Spleen (tissue), 11 donors: ENCODE results near the gene RCSD1. TPM values are rescaled to one million over a fixed set of nuclear protein-coding genes. Genes with fewer than 3 reads are reported as not detected.
A peak's percentile ranks its signal among the peaks of the same experiment; 100 is the strongest.

ENCODE experiments used
- DNase-seq: peaks from one replicate; pipeline ENCODE4 v3.0.0-alpha.2; 2020
- H3K27ac ChIP-seq, 8 donors: fragments of 200-600 bp; sonication (generic) in 7 of 8; 1 replicate in 4 of 8; 2 replicates in 4 of 8; pipeline versions ENCODE4 v1.5.0 to v1.8.0; 2016 to 2021; ENCODE audit warnings: inconsistent platforms in 4 of 8, mild to moderate bottlenecking in 4 of 8, moderate library complexity in 1 of 8
- H3K27me3 ChIP-seq, 7 donors: fragments of 200-600 bp; sonication (generic) in 6 of 7; replicated peaks in 1 of 7; 1 replicate in 4 of 7; 2 replicates in 3 of 7; pipeline versions ENCODE4 v1.5.0 to v1.8.0; 2016 to 2021; ENCODE audit warnings: inconsistent platforms in 3 of 7, mild to moderate bottlenecking in 1 of 7
- H3K36me3 ChIP-seq, 6 donors: fragments of 200-600 bp; sonication (generic) in 5 of 6; 1 replicate in 4 of 6; 2 replicates in 2 of 6; pipeline versions ENCODE4 v1.5.0 to v1.8.0; 2016 to 2021; ENCODE audit warnings: inconsistent platforms in 2 of 6
- H3K4me1 ChIP-seq, 6 donors: fragments of 200-600 bp; sonication (generic) in 5 of 6; 1 replicate in 3 of 6; 2 replicates in 3 of 6; pipeline versions ENCODE4 v1.5.0 to v1.8.0; 2016 to 2021; ENCODE audit warnings: inconsistent platforms in 3 of 6
- H3K4me3 ChIP-seq, 8 donors: fragments of 200-600 bp; sonication (generic) in 7 of 8; 1 replicate in 4 of 8; 2 replicates in 4 of 8; pipeline versions ENCODE4 v1.5.0 to v1.8.0; 2016 to 2021; ENCODE audit warnings: inconsistent platforms in 4 of 8, mild to moderate bottlenecking in 4 of 8, moderate library complexity in 2 of 8
- H3K9me3 ChIP-seq, 8 donors: fragments of 200-600 bp; sonication (generic) in 7 of 8; 1 replicate in 4 of 8; 2 replicates in 4 of 8; pipeline versions ENCODE4 v1.5.0 to v1.8.0; 2016 to 2021; ENCODE audit warnings: inconsistent platforms in 4 of 8
- CTCF ChIP-seq, 11 experiments: fragments of 200-600 bp in 7 of 11; fragments of 450-650 bp in 4 of 11; sonication (generic) in 4 of 11; IDR thresholded peaks in 8 of 11; conservative IDR thresholded peaks in 3 of 11; 1 replicate in 7 of 11; 2 replicates in 4 of 11; pipeline versions ENCODE4 v1.4.0 to v1.8.0; 2016 to 2021; ENCODE audit warnings: antibody characterized with exemption in 11 of 11, inconsistent platforms in 4 of 11, mild to moderate bottlenecking in 1 of 11
- POLR2A ChIP-seq, 3 donors: fragments of 450-650 bp; IDR thresholded peaks; one replicate each; pipeline ENCODE4 v1.5.1; 2017; ENCODE audit warnings: antibody characterized with exemption in 3 of 3, mild to moderate bottlenecking in 1 of 3
- POLR2AphosphoS5 ChIP-seq, 3 donors: sonication (generic); formaldehyde crosslinking; IDR thresholded peaks; one replicate each; pipeline ENCODE4 v1.5.1; 2017; ENCODE audit warnings: antibody characterized with exemption in 3 of 3
- WGBS, 5 donors: extraction: QIAGEN DNeasy Blood & Tissue Kit in 3 of 5; methylation state at CpG; one replicate each; pipeline versions ENCODE4 v1.1.5 to v1.1.7; 2013 to 2018; 5-methylcytosine and 5-hydroxymethylcytosine counted together
- intact Hi-C: fragments of 100-400 bp; cut with DNase I; formaldehyde crosslinking; loops from one replicate; pipeline ENCODE4 v1.15.0; 2023; ENCODE audit warnings: low total_unique reads
- polyA plus RNA-seq, 3 donors: library from polyadenylated mRNA; stranded (reverse); fragments of 200-250 nt; gene quantifications; one replicate each; pipeline ENCODE4 v1.2.1, GENCODE V29; 2013
- total RNA-seq, 7 donors: library from RNA; depleted of rRNA in 3 of 7; stranded (reverse); fragments of >200 nt in 3 of 7; fragmentation: NEBNext Ultra II Directional in 4 of 7; extraction: Animal tissue kit (Norgen Biotek cat#: 25700) in 4 of 7; gene quantifications; one replicate each; pipeline versions ENCODE4 v1.1.0 to v1.2.1, GENCODE V29; 2016 to 2021
- donor health status: healthy with polysubstance abuse.
- donor health status: DM: no; HTN: no; CAD: no; lungs with moderate emphysema.
- donor health status: DM: no; HTN: no; CAD: no.
- donor health status: Bipolar disorder and iron deficiency.
- donor health status: healthy.
- donor health status: DM: no; HTN: no; CAD: no.
- donor health status: DM: yes; HTN: yes; CAD: no.

The RCSD1 gene
- total and polyA plus RNA-seq, 10 donors: 58.9 to 144 (median 107) TPM

DNA sequence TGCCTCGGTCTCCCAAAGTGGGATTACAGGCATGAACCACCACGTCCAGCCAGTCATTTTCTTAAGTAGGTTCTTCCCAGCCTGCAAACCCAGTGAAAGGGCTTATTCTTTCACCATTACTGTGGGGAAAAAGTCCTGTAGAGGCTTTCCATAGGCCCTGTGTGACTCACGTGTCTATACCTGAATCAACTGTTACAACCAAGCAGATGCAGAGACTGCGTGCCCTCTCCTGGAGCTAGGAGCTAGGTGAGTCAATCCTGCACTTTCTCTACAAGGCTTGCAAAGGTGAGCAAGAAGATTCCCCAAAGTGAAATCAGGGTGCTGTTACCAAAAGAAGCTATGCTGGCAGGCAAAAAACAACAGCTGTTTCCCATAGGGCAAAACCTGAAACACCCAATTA is 77.9 kb downstream of the RCSD1 start:
- intact Hi-C loops: no loop called here
- no peaks in the 10 kb centered on the region for H3K27me3 ChIP-seq
- H3K27ac ChIP-seq: no peak overlapping the region
- no peaks in the 10 kb centered on the region for H3K9me3 ChIP-seq
- TF ChIP-seq POLR2AphosphoS5 (IDR thresholded peaks at IDR 0.05) (peak in 1 of 3 donors; percentile 46), CTCF (IDR thresholded peaks at IDR 0.05 in 8 of 11, conservative IDR thresholded peaks at IDR 0.05 in 3 of 11) (no peak)
- WGBS, 5 donors: 84 to 95% (median 86%) methylated on average over 4 of the region's 4 CpGs
- no peak overlapping the region for H3K4me3 ChIP-seq
- peaks cover 10 to 73% (median 25%) of the 10 kb centered on the region in 6 donors for H3K4me1 ChIP-seq
- no peak for DNase-seq
- H3K36me3 ChIP-seq: peaks cover 0 to 49% (median 26%) of the 10 kb centered on the region in 6 donors

GRCh38 chr1:167708940-167709389 is 78.9 kb downstream of the RCSD1 start:
- intact Hi-C loops: no loop called here
- TF ChIP-seq POLR2AphosphoS5 (IDR thresholded peaks at IDR 0.05): peak in 2 of 3 donors; percentile 45 to 53
- no peak for TF ChIP-seq CTCF (IDR thresholded peaks at IDR 0.05 in 8 of 11, conservative IDR thresholded peaks at IDR 0.05 in 3 of 11)
- no peak for TF ChIP-seq POLR2A (IDR thresholded peaks at IDR 0.05)
- H3K27me3 ChIP-seq: no peaks in the 10 kb centered on the region
- no peaks in the 10 kb centered on the region for H3K9me3 ChIP-seq
- WGBS, 5 donors: 21 to 39% (median 33%) methylated on average over 3 of the region's 3 CpGs
- H3K36me3 ChIP-seq: peaks cover 0 to 38% (median 16%) of the 10 kb centered on the region in 6 donors
- peaks cover 10 to 73% (median 34%) of the 10 kb centered on the region in 6 donors for H3K4me1 ChIP-seq
- peak overlapping the region in 2 of 8 donors; percentile 3 to 5 for H3K27ac ChIP-seq
- DNase-seq: no peak
- no peak overlapping the region for H3K4me3 ChIP-seq

DNA sequence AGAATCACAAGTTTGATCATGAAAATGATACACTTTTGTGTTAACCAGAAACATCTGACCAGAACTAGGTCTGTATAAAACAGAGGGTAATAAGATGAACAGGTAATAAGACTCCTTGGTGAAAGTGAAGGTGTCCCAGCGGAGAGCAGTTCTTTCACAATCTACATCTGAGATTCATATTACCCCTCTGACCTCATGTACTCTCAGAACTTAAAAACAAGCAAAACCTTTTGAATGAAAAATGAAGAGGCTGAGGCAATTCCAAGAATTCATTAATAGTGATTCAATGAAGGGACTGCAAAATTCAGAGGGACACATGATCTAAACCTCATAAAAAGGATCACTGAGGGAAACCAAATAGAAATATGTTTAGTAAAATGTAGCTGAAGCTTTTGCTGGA is 80.8 kb downstream of the RCSD1 start:
- intact Hi-C loops: loop anchor here (10.0 kb wide), 1 partner anchor 224 kb away; the partner anchor contains the start of genes DCAF6 and MPC2
- Histone ChIP-seq H3K9me3 (no peaks in the 10 kb centered on the region), H3K4me1 (peaks cover 10 to 72% (median 43%) of the 10 kb centered on the region in 6 donors), H3K36me3 (peaks cover 0 to 20% (median under 1%) of the 10 kb centered on the region in 6 donors), H3K4me3 (no peak overlapping the region), H3K27me3 (no peaks in the 10 kb centered on the region), H3K27ac (no peak overlapping the region)
- DNase-seq: no peak
- 87 to 98% (median 93%) methylated on average over 1 of the region's 1 CpG for WGBS, 5 donors
- TF ChIP-seq POLR2A (IDR thresholded peaks at IDR 0.05): no peak
- no peak for TF ChIP-seq CTCF (IDR thresholded peaks at IDR 0.05 in 8 of 11, conservative IDR thresholded peaks at IDR 0.05 in 3 of 11)
- no peak for TF ChIP-seq POLR2AphosphoS5 (IDR thresholded peaks at IDR 0.05)

DNA sequence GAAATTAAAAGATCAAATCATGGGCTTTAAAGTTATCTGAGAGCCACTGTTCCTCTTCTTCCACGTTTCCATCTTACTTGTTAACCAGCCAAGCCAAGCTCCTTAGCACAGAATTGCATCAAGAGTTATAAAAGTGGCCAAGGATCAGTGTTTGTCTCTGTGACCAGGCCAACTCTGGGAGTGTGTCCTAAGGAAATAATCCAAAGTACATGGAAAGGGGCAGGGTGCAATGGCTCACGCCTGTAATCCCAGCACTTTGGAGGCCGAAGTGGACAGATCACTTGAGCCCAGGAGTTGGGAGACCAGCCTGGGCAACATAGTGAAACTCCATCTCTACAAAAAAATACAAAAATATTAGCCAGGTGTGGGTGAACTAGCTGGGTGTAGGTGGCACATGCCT is 81.8 kb downstream of the RCSD1 start:
- H3K4me3 ChIP-seq: no peak overlapping the region
- no peaks in the 10 kb centered on the region for H3K9me3 ChIP-seq
- peaks cover 0 to 10% (median 0%) of the 10 kb centered on the region in 6 donors for H3K36me3 ChIP-seq
- 79 to 89% (median 82%) methylated on average over 3 of the region's 3 CpGs for WGBS, 5 donors
- H3K27me3 ChIP-seq: no peaks in the 10 kb centered on the region
- no peak for DNase-seq
- intact Hi-C loops: loop anchor here (10.0 kb wide), 1 partner anchor 223 kb away; the partner anchor contains the start of genes DCAF6 and MPC2
- TF ChIP-seq POLR2AphosphoS5 (IDR thresholded peaks at IDR 0.05) (no peak), POLR2A (IDR thresholded peaks at IDR 0.05) (no peak), CTCF (IDR thresholded peaks at IDR 0.05 in 8 of 11, conservative IDR thresholded peaks at IDR 0.05 in 3 of 11) (no peak)
- no peak overlapping the region for H3K27ac ChIP-seq
- H3K4me1 ChIP-seq: peaks cover 10 to 72% (median 44%) of the 10 kb centered on the region in 6 donors
